ENCODE data around the gene GUK1.

- TF ChIP-seq EZH2phosphoT487 (IDR thresholded peaks at IDR 0.05; ENCODE audit: insufficient read depth, low read depth): no peak
- no peak for TF ChIP-seq EZH2 (IDR thresholded peaks at IDR 0.05; ENCODE audit: insufficient read depth, poor library complexity, severe bottlenecking)
Observed at GRCh38 chr1:228156941-228157728, 17.1 kb downstream of the GUK1 start.

All from GM23248 (cell line).